Esophagus squamous epithelium (tissue), 5 donors: ENCODE data around the gene PRKAR1A. TPM values are rescaled to one million over a fixed set of nuclear protein-coding genes. Genes with fewer than 3 reads are reported as not detected.
A peak's percentile ranks its signal among the peaks of the same experiment; 100 is the strongest.

ENCODE experiments used
- DNase-seq: peaks from one replicate; lab custom pipeline; 2025; lab: John Stamatoyannopoulos, UW
- H3K27ac ChIP-seq, 4 donors: fragments of 200-600 bp; sonication (generic); one replicate each; pipeline ENCODE4 v1.5.1; 2016 to 2019; ENCODE audit warnings: mild to moderate bottlenecking in 1 of 4
- H3K27me3 ChIP-seq, 4 donors: fragments of 200-600 bp; sonication (generic); 1 replicate in 3 of 4; 2 replicates in 1 of 4; pipeline versions ENCODE4 v1.5.1 to v1.6.0; 2017 to 2021; ENCODE audit warnings: antibody characterized with exemption in 1 of 4
- H3K36me3 ChIP-seq, 3 donors: fragments of 200-600 bp; sonication (generic); one replicate each; pipeline ENCODE4 v1.5.1; 2016 to 2019
- H3K4me1 ChIP-seq, 3 donors: fragments of 200-600 bp; sonication (generic); one replicate each; pipeline ENCODE4 v1.5.1; 2017 to 2019
- H3K4me3 ChIP-seq, 4 donors: fragments of 200-600 bp; sonication (generic); 1 replicate in 3 of 4; 2 replicates in 1 of 4; pipeline ENCODE4 v1.5.1; 2016 to 2019; ENCODE audit warnings: mild to moderate bottlenecking in 2 of 4, moderate library complexity in 1 of 4
- H3K9me3 ChIP-seq, 3 donors: fragments of 200-600 bp; sonication (generic); one replicate each; pipeline ENCODE4 v1.5.1; 2016 to 2019
- CTCF ChIP-seq, 6 experiments: fragments of 450-650 bp in 4 of 6; fragments of 200-600 bp in 2 of 6; sonication (generic) in 2 of 6; IDR thresholded peaks; one replicate each; pipeline ENCODE4 v1.5.1; 2016 to 2019; ENCODE audit warnings: antibody characterized with exemption in 6 of 6, mild to moderate bottlenecking in 4 of 6, moderate library complexity in 4 of 6
- POLR2A ChIP-seq, 4 donors: fragments of 450-650 bp; IDR thresholded peaks; one replicate each; pipeline ENCODE4 v1.6.1; 2017; ENCODE audit warnings: antibody characterized with exemption in 4 of 4, mild to moderate bottlenecking in 4 of 4, moderate library complexity in 3 of 4
- whole genome bisulfite sequencing, 2 donors: methylation state at CpG; one replicate each; pipeline ENCODE4 v1.1.5; 2018; 5-methylcytosine and 5-hydroxymethylcytosine counted together
- intact Hi-C: fragments of 100-400 bp; cut with DNase I; formaldehyde crosslinking; loops from one replicate; pipeline ENCODE4 v1.15.0; 2022
- total RNA-seq, 4 donors: library from RNA; depleted of rRNA; stranded (reverse); fragments of >200 nt; gene quantifications; one replicate each; pipeline ENCODE4 v1.1.0, GENCODE V29; 2016
- donor health status: DM: yes; HTN: yes; CAD: no.

The PRKAR1A gene
- total RNA-seq, 4 donors from 2014 or later = 137 to 195 (median 187) TPM

- peaks cover 0 to 11% (median 0%) of the 10 kb centered on the region in 3 donors for H3K36me3 ChIP-seq
- no peaks in the 10 kb centered on the region for H3K27me3 ChIP-seq
- DNase-seq = no peak
- peaks cover 11 to 56% (median 19%) of the 10 kb centered on the region in 3 donors for H3K4me1 ChIP-seq
- intact Hi-C loops = no loop called here
- peak overlapping the region; percentile 94 to 99 (median 97) for H3K27ac ChIP-seq
- H3K4me3 ChIP-seq = peak overlapping the region; percentile 76 to 86 (median 80)
- no peaks in the 10 kb centered on the region for H3K9me3 ChIP-seq
- WGBS, 2 donors = 7 to 8% methylated on average over 4 of the region's 10 CpGs
- TF ChIP-seq POLR2A (IDR thresholded peaks at IDR 0.05) (no peak), CTCF (IDR thresholded peaks at IDR 0.05) (peak in 1 of 6 experiments; percentile 19)
Observed at GRCh38 chr17:68511254-68511670, 968 bp upstream of the PRKAR1A start.

- H3K27me3 ChIP-seq = no peaks in the 10 kb centered on the region
- 1% methylated on average over 14 to 15 of the region's 49 CpGs for WGBS, 2 donors
Observed at GRCh38 chr17:68511671-68512246, 471 bp upstream of the PRKAR1A start.

GRCh38 chr17:68512960-68513474 lies 787 bp downstream of the PRKAR1A start:
- no peak for DNase-seq
- TF ChIP-seq CTCF (IDR thresholded peaks at IDR 0.05) = no peak
- no peak for TF ChIP-seq POLR2A (IDR thresholded peaks at IDR 0.05)
- H3K4me3 ChIP-seq = peak overlapping the region; percentile 76 to 86 (median 80)
- H3K27ac ChIP-seq = peak overlapping the region; percentile 94 to 99 (median 97)
- H3K27me3 ChIP-seq = no peaks in the 10 kb centered on the region
- H3K36me3 ChIP-seq = peaks cover 0 to 29% (median 9%) of the 10 kb centered on the region in 3 donors
- peaks cover 11 to 71% (median 19%) of the 10 kb centered on the region in 3 donors for H3K4me1 ChIP-seq
- intact Hi-C loops = no loop called here
- no peaks in the 10 kb centered on the region for H3K9me3 ChIP-seq
- WGBS, 2 donors = 0% methylated on average over 16 to 20 of the region's 20 CpGs

More at GRCh38 chr17:68511671-68512246, 471 bp upstream of the PRKAR1A start:
- peak in 2 of 4 donors; percentile 26 to 50 for TF ChIP-seq POLR2A (IDR thresholded peaks at IDR 0.05)
- peak in 1 of 6 experiments; percentile 25 for TF ChIP-seq CTCF (IDR thresholded peaks at IDR 0.05)
- Histone ChIP-seq H3K27ac (peak overlapping the region; percentile 94 to 99 (median 97)), H3K4me3 (peak overlapping the region; percentile 76 to 86 (median 80)), H3K36me3 (peaks cover 0 to 16% (median 0%) of the 10 kb centered on the region in 3 donors), H3K9me3 (no peaks in the 10 kb centered on the region), H3K4me1 (peaks cover 11 to 61% (median 19%) of the 10 kb centered on the region in 3 donors)
- no peak for DNase-seq
- intact Hi-C loops = no loop called here

GRCh38 chr17:68513932-68514331 lies 1.7 kb downstream of the PRKAR1A start:
- intact Hi-C loops = no loop called here
- Histone ChIP-seq H3K36me3 (peaks cover 0 to 38% (median 17%) of the 10 kb centered on the region in 3 donors), H3K27ac (peak overlapping the region; percentile 94 to 99 (median 97)), H3K9me3 (no peaks in the 10 kb centered on the region), H3K4me1 (peaks cover 11 to 80% (median 19%) of the 10 kb centered on the region in 3 donors), H3K4me3 (peak overlapping the region; percentile 76 to 86 (median 80)), H3K27me3 (no peaks in the 10 kb centered on the region)
- no peak for TF ChIP-seq CTCF (IDR thresholded peaks at IDR 0.05)
- TF ChIP-seq POLR2A (IDR thresholded peaks at IDR 0.05) = no peak
- no peak for DNase-seq
- 4 to 9% methylated on average over 3 of the region's 3 CpGs for WGBS, 2 donors
